H1 (cell line): Measurements from ENCODE around the gene ENPP6. TPM values are rescaled to one million over a fixed set of nuclear protein-coding genes. Genes with fewer than 3 reads are reported as not detected.
"Not testable (repeated sequence)": the region's sequence is repeated elsewhere in the genome, so short reads cannot be mapped to it uniquely, and the experiment has no call there.

Experiments
- CTCF ChIA-PET: fragments of 300-600 bp; sonication (Branson Sonifier 250); formaldehyde crosslinking; loops from one replicate; lab custom pipeline; 2021; ENCODE audit not compliant: partially characterized antibody; lab: Charles Lee
- POLR2A ChIA-PET: fragments of 300-600 bp; sonication (Branson Sonifier 250); formaldehyde crosslinking; loops from one replicate; lab custom pipeline; 2021; ENCODE audit warnings: inconsistent platforms; ENCODE audit not compliant: partially characterized antibody; lab: Charles Lee
- DNase-seq, 2 experiments: peaks; one replicate each; pipeline versions ENCODE4 v3.0.0 to v3.0.0-alpha.2; 2010 to 2022; ENCODE audit warnings: low spot score in 2 of 2, low read depth in 1 of 2, mixed read lengths in 1 of 2
- FAIRE-seq: peaks from 2 replicates; lab custom pipeline; 2011; peaks lifted over from hg19 to GRCh38; lab: Jason Lieb, UNC
- H2AFZ ChIP-seq: 2 replicates; pipeline ENCODE4 v1.8.1; 2012; ENCODE audit warnings: low read length, inconsistent platforms
- H2AK5ac ChIP-seq: 2 replicates; pipeline ENCODE4 v1.6.1; 2013; ENCODE audit warnings: low read depth, low read length
- H2BK120ac ChIP-seq: replicated peaks from 2 replicates; pipeline ENCODE3; 2013; ENCODE audit warnings: low read depth, low read length, inconsistent platforms
- H2BK12ac ChIP-seq: 2 replicates; pipeline ENCODE4 v1.6.1; 2013; ENCODE audit warnings: low read depth, low read length
- H2BK15ac ChIP-seq: 2 replicates; pipeline ENCODE4 v1.6.1; 2013; ENCODE audit warnings: low read length
- H2BK20ac ChIP-seq: 2 replicates; pipeline ENCODE4 v1.6.1; 2013; ENCODE audit warnings: low read length
- H2BK5ac ChIP-seq: 2 replicates; pipeline ENCODE4 v1.6.1; 2013; ENCODE audit warnings: low read depth, low read length
- H3K14ac ChIP-seq: 2 replicates; pipeline ENCODE4 v1.6.1; 2013; ENCODE audit warnings: inconsistent platforms; ENCODE audit not compliant: insufficient read length
- H3K18ac ChIP-seq: 2 replicates; pipeline ENCODE4 v1.6.1; 2013; ENCODE audit warnings: low read length; ENCODE audit errors: extremely low read depth
- H3K23ac ChIP-seq: 2 replicates; pipeline ENCODE4 v1.6.1; 2013; ENCODE audit warnings: inconsistent platforms; ENCODE audit not compliant: insufficient read length
- H3K23me2 ChIP-seq: 2 replicates; pipeline ENCODE4 v1.6.1; 2013; ENCODE audit warnings: low read depth, low read length
- H3K27ac ChIP-seq: 2 replicates; pipeline ENCODE4 v1.6.1; 2011; ENCODE audit warnings: low read depth, low read length, inconsistent platforms
- H3K27me3 ChIP-seq, 4 experiments: replicated peaks in 1 of 4; 1 replicate in 1 of 4; 2 replicates in 3 of 4; pipeline versions ENCODE4 v1.6.1 to v1.8.1; 2011 to 2013; ENCODE audit warnings: low read length in 3 of 4, mild to moderate bottlenecking in 3 of 4, inconsistent platforms in 2 of 4, mixed read lengths in 2 of 4, moderate library complexity in 1 of 4; ENCODE audit not compliant: control insufficient read depth in 3 of 4, insufficient read depth in 3 of 4; ENCODE audit errors: extremely low read depth in 1 of 4
- H3K36me3 ChIP-seq, 4 experiments: 2 replicates each; pipeline versions ENCODE4 v1.6.1 to v1.8.1; 2011 to 2013; ENCODE audit warnings: mild to moderate bottlenecking in 4 of 4, low read length in 3 of 4, moderate library complexity in 2 of 4, control low read depth in 1 of 4, inconsistent platforms in 1 of 4; ENCODE audit not compliant: insufficient read depth in 4 of 4, control insufficient read depth in 2 of 4
- H3K4ac ChIP-seq: replicated peaks from 2 replicates; pipeline ENCODE3; 2013; ENCODE audit warnings: low read length, low read depth, mixed read lengths, inconsistent platforms; ENCODE audit not compliant: insufficient read length
- H3K4me1 ChIP-seq, 4 experiments: replicated peaks in 1 of 4; 1 replicate in 1 of 4; 2 replicates in 3 of 4; pipeline versions ENCODE4 v1.6.1 to v1.8.1; 2011 to 2013; ENCODE audit warnings: low read length in 3 of 4, inconsistent platforms in 2 of 4, mixed read lengths in 1 of 4; ENCODE audit not compliant: insufficient read depth in 4 of 4, control insufficient read depth in 3 of 4
- H3K4me2 ChIP-seq, 2 experiments: 2 replicates each; pipeline versions ENCODE4 v1.6.1 to v1.8.1; 2011 to 2013; ENCODE audit warnings: low read depth in 2 of 2, low read length in 2 of 2, control low read depth in 1 of 2, inconsistent platforms in 1 of 2, mild to moderate bottlenecking in 1 of 2; ENCODE audit not compliant: insufficient read depth in 1 of 2
- H3K4me3 ChIP-seq, 4 experiments: fragments of 200-600, 300-600 bp in 1 of 4; sonication (generic), shearing (Covaris generic), sonication (Bioruptor Twin) in 1 of 4; 2 replicates each; pipeline versions ENCODE4 v1.5.1 to v1.8.1; 2011 to 2016; ENCODE audit warnings: low read length in 4 of 4, low read depth in 3 of 4, control low read depth in 2 of 4, inconsistent platforms in 2 of 4, mild to moderate bottlenecking in 2 of 4, mixed read lengths in 1 of 4, moderate library complexity in 1 of 4; ENCODE audit not compliant: insufficient read depth in 2 of 4; ENCODE audit errors: extremely low read depth in 1 of 4
- H3K56ac ChIP-seq: replicated peaks from 2 replicates; pipeline ENCODE3; 2013; ENCODE audit warnings: low read depth, mild to moderate bottlenecking, mixed read lengths, low read length, inconsistent platforms; ENCODE audit not compliant: insufficient read length
- H3K79me1 ChIP-seq: 2 replicates; pipeline ENCODE4 v1.6.1; 2013; ENCODE audit warnings: low read depth, low read length, control low read depth
- H3K79me2 ChIP-seq, 2 experiments: 2 replicates each; pipeline versions ENCODE4 v1.6.1 to v1.8.1; 2012 to 2013; ENCODE audit warnings: low read length in 2 of 2, mild to moderate bottlenecking in 2 of 2, inconsistent platforms in 1 of 2; ENCODE audit not compliant: insufficient read depth in 2 of 2, control insufficient read depth in 1 of 2
- H3K9ac ChIP-seq, 4 experiments: replicated peaks in 1 of 4; 1 replicate in 1 of 4; 2 replicates in 3 of 4; pipeline versions ENCODE4 v1.6.1 to v1.8.1; 2011 to 2013; ENCODE audit warnings: low read depth in 3 of 4, low read length in 3 of 4, control low read depth in 2 of 4, mild to moderate bottlenecking in 2 of 4, moderate library complexity in 2 of 4, inconsistent platforms in 1 of 4; ENCODE audit errors: extremely low read depth in 1 of 4
- H3K9me3 ChIP-seq, 2 experiments: 2 replicates each; pipeline versions ENCODE4 v1.6.1 to v1.8.1; 2012 to 2013; ENCODE audit warnings: mild to moderate bottlenecking in 2 of 2, moderate library complexity in 2 of 2, control low read depth in 1 of 2, inconsistent platforms in 1 of 2, low read depth in 1 of 2, low read length in 1 of 2, mixed read lengths in 1 of 2; ENCODE audit not compliant: insufficient read depth in 2 of 2
- H4K20me1 ChIP-seq, 2 experiments: replicated peaks in 1 of 2; 2 replicates each; pipeline versions ENCODE3 to v1.8.1; 2011 to 2013; ENCODE audit warnings: inconsistent platforms in 2 of 2, low read length in 2 of 2, mild to moderate bottlenecking in 1 of 2; ENCODE audit not compliant: insufficient read depth in 2 of 2, control insufficient read depth in 1 of 2
- H4K5ac ChIP-seq: 2 replicates; pipeline ENCODE4 v1.6.1; 2013; ENCODE audit warnings: low read length, low read depth, mixed read lengths, inconsistent platforms; ENCODE audit not compliant: insufficient read length
- H4K8ac ChIP-seq: 2 replicates; pipeline ENCODE4 v1.8.0; 2013; ENCODE audit warnings: mild to moderate bottlenecking, moderate library complexity, low read length, inconsistent platforms; ENCODE audit not compliant: insufficient read depth; ENCODE audit errors: extremely low read depth
- H4K91ac ChIP-seq: replicated peaks from 2 replicates; pipeline ENCODE3; 2013; ENCODE audit warnings: low read length, mixed read lengths, inconsistent platforms; ENCODE audit not compliant: insufficient read length
- KDM1A ChIP-seq: fragments of 200-600, 300-600 bp; sonication (generic); IDR thresholded peaks from 2 replicates; pipeline ENCODE4 v1.7.1; 2016; ENCODE audit warnings: mild to moderate bottlenecking, low read length, borderline replicate concordance
- WGBS, 2 experiments: shearing (Covaris generic) in 1 of 2; methylation state at CpG; one replicate each; pipeline versions ENCODE4 v1.1.6 to v1.1.7; 2013 to 2015; ENCODE audit warnings: low lambda C conversion rate in 2 of 2, mixed read lengths in 2 of 2, inconsistent platforms in 1 of 2, low coverage in 1 of 2, missing lambda C conversion rate in 1 of 2; ENCODE audit not compliant: insufficient replicate concordance in 2 of 2, insufficient coverage in 1 of 2, insufficient read length in 1 of 2; ENCODE audit errors: extremely low coverage in 1 of 2, missing lambda C conversion rate in 1 of 2; 5-methylcytosine and 5-hydroxymethylcytosine counted together
- polyA plus RNA-seq, 7 experiments: library from polyadenylated mRNA; depleted of rRNA in 3 of 7; stranded (reverse) in 5 of 7; unstranded in 2 of 7; fragments of >200 nt in 5 of 7; fragments of 200-250 nt in 2 of 7; gene quantifications; 1 replicate in 5 of 7; 2 replicates in 1 of 7; 4 replicates in 1 of 7; pipeline versions ENCODE4 v1.2.1 to v1.2.3, GENCODE V29; 2011 to 2013; ENCODE audit warnings: missing spikeins in 2 of 7, mixed read lengths in 2 of 7
- total RNA-seq: library from RNA; stranded (reverse); fragmentation: NEBNext Ultra II Directional; extraction: Animal tissue kit (Norgen Biotek cat#: 25700); gene quantifications from 2 replicates; pipeline ENCODE4 v1.2.1, GENCODE V29; 2021

ENPP6 gene
- total and polyA plus RNA-seq, 2 of the 8 experiments (the other 6 are each of a cell fraction or from before 2014, with no cell fraction given), result 0.11 to 0.20 TPM

GRCh38 chr4:184051262-184051661, 166.4 kb downstream of the ENPP6 start:
- H2BK20ac ChIP-seq, H2BK5ac ChIP-seq, H3K23ac ChIP-seq, H2BK12ac ChIP-seq, H2AK5ac ChIP-seq, POLR2A ChIA-PET, H3K4me3 ChIP-seq, H4K20me1 ChIP-seq, H3K56ac ChIP-seq, H3K9me3 ChIP-seq, H4K91ac ChIP-seq, H2AFZ ChIP-seq, H3K79me2 ChIP-seq, H3K36me3 ChIP-seq, H3K4me1 ChIP-seq, H2BK120ac ChIP-seq, H3K4ac ChIP-seq, H4K8ac ChIP-seq, FAIRE-seq, H3K14ac ChIP-seq, H4K5ac ChIP-seq, H2BK15ac ChIP-seq, H3K9ac ChIP-seq, DNase-seq, H3K79me1 ChIP-seq, H3K23me2 ChIP-seq, H3K27me3 ChIP-seq, H3K4me2 ChIP-seq, H3K27ac ChIP-seq, H3K18ac ChIP-seq: not testable (repeated sequence)
- 0 out of 2 replicates have a peak, but pooled peaks have one; percentile 30 for TF ChIP-seq KDM1A
- CTCF ChIA-PET, result interaction anchor here (2.1 kb wide), 1 partner anchor 48 kb away, joined by 11 read pairs; no protein-coding TSS in a partner anchor
- WGBS, 2 experiments, result 96% methylated on average over 4 of the region's 4 CpGs; no CpG with 5 or more reads in 1 of the 2 experiments
